IPS-15b (cell line): Measurements from ENCODE around the gene CYTH4.
A peak's percentile ranks its signal among the peaks of the same experiment; 100 is the strongest.
"Not testable (repeated sequence)": the region's sequence is repeated elsewhere in the genome, so short reads cannot be mapped to it uniquely, and the experiment has no call there.

Experiments used
- H3K27me3 ChIP-seq: one replicate; pipeline ENCODE4 v1.6.1; 2013; ENCODE audit warnings: low read length; ENCODE audit not compliant: control insufficient read depth, insufficient read depth
- H3K36me3 ChIP-seq: one replicate; pipeline ENCODE4 v1.6.1; 2013; ENCODE audit warnings: low read length; ENCODE audit not compliant: control insufficient read depth, insufficient read depth
- H3K4me1 ChIP-seq: one replicate; pipeline ENCODE4 v1.6.1; 2013; ENCODE audit warnings: mild to moderate bottlenecking, low read length; ENCODE audit not compliant: control insufficient read depth, insufficient read depth
- H3K4me3 ChIP-seq: one replicate; pipeline ENCODE4 v1.5.1; 2013; ENCODE audit warnings: low read depth, low read length
- H3K9ac ChIP-seq: one replicate; pipeline ENCODE4 v1.6.1; 2013; ENCODE audit warnings: low read depth, mild to moderate bottlenecking, low read length
- H3K9me3 ChIP-seq: one replicate; pipeline ENCODE4 v1.6.1; 2013; ENCODE audit warnings: mild to moderate bottlenecking, low read length; ENCODE audit not compliant: control insufficient read depth, insufficient read depth

Gene CYTH4

DNA sequence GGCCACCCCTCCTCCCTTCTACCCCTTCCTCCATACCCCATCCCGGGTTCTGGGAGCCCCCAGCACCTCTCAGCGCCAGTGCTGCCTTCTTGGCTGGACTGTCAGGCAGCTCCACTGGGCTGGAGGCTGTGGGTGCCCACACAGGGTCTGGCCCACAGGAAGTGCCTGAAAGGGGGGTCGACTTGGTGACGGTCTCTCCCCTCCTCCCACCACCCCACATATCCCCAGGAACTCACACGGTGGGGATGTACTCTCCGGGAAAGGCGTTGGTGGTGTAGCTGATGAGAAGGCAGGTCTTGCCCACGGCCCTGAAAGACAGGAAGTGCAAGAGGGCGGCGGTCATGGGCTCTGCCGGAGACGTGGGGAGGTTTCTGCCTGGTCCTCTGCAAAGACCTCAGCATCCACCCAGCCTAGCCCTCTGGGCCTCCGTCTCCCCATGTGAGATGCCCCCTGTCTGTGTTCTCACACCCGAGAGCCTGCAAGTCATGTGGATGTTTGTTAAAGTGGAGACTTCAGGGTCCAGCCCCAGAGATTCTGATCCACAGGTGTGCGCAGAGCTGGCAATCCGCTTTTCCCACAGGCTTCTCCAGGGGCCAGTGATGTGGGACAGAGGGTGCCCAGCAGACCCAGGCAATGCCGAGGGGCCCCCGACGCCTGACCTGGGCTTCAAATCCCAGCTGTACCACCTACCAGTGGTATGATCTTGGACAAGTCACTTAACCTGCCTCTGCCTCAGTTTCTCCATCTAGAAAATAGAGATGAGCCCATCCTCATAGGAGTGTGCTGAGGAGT is 40.8 kb upstream of the CYTH4 start:
- Histone ChIP-seq H3K9ac (no peak overlapping the region), H3K4me3 (no peak overlapping the region)

DNA sequence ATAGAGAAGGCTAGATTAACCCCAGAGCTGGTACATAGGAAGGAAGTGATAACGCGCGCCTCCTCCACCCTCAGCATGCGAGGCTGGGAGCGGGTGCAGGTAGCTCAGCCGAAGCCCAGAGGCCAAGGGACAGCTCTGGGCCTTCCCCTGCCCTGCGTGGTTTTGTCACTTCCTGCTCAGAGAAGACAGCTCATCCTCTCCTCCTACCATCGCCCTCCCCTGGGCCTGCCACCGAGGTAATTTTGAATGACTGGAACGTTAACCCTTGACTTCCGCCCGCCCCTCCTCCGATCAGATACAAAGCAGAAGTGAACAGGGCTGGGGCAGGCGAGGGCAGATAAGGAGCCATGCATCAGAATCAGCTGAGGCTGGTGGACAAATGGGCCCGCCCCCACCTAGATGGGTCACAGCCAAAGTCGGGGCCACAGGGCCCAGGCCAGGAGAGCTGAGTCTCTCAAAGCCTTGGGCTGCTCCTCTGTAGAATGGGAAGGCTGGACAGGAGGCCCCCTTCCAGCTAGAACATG is 39.9 kb upstream of the CYTH4 start:
- no peaks in the 10 kb centered on the region for H3K27me3 ChIP-seq
- H3K9ac ChIP-seq = no peak overlapping the region
- no peaks in the 10 kb centered on the region for H3K9me3 ChIP-seq
- no peaks in the 10 kb centered on the region for H3K36me3 ChIP-seq
- H3K4me3 ChIP-seq = no peak overlapping the region
- no peaks in the 10 kb centered on the region for H3K4me1 ChIP-seq

More for the DNA sequence above, 40.8 kb upstream of the CYTH4 start:
- Histone ChIP-seq H3K36me3 (no peaks in the 10 kb centered on the region), H3K4me1 (no peaks in the 10 kb centered on the region), H3K9me3 (no peaks in the 10 kb centered on the region), H3K27me3 (no peaks in the 10 kb centered on the region)

GRCh38 chr22:37243402-37244113 is 38.8 kb upstream of the CYTH4 start:
- H3K4me1 ChIP-seq = no peaks in the 10 kb centered on the region
- H3K9ac ChIP-seq = no peak overlapping the region
- H3K36me3 ChIP-seq = no peaks in the 10 kb centered on the region
- no peaks in the 10 kb centered on the region for H3K9me3 ChIP-seq
- H3K27me3 ChIP-seq = no peaks in the 10 kb centered on the region
- H3K4me3 ChIP-seq = peak overlapping the region; percentile 22

GRCh38 chr22:37244114-37244921 is 38.0 kb upstream of the CYTH4 start, which contains the start of gene RAC2:
Gene RAC2, minus strand, starts transcription at chr22:37244269. Its CDS starts 121 bp downstream, at chr22:37244148.
- peak within 1 kb of the TSS; percentile 22 for H3K4me3 ChIP-seq
- H3K27me3 ChIP-seq = no peaks in the 10 kb centered on the region
- no peaks in the 10 kb centered on the region for H3K9me3 ChIP-seq
- no peaks in the 10 kb centered on the region for H3K4me1 ChIP-seq
- no peaks in the 10 kb centered on the region for H3K36me3 ChIP-seq
- H3K9ac ChIP-seq = no peak within 1 kb of the TSS

GRCh38 chr22:37244922-37245722 is 37.2 kb upstream of the CYTH4 start:
- Histone ChIP-seq H3K27me3 (no peaks in the 10 kb centered on the region), H3K4me3 (no peak overlapping the region), H3K4me1 (no peaks in the 10 kb centered on the region), H3K36me3 (no peaks in the 10 kb centered on the region), H3K9ac (no peak overlapping the region), H3K9me3 (no peaks in the 10 kb centered on the region)

- Histone ChIP-seq H3K9ac (no peak overlapping the region), H3K4me3 (no peak overlapping the region), H3K36me3 (no peaks in the 10 kb centered on the region), H3K9me3 (no peaks in the 10 kb centered on the region), H3K4me1 (no peaks in the 10 kb centered on the region), H3K27me3 (no peaks in the 10 kb centered on the region)
Observed at GRCh38 chr22:37245740-37246139, 36.6 kb upstream of the CYTH4 start.

DNA sequence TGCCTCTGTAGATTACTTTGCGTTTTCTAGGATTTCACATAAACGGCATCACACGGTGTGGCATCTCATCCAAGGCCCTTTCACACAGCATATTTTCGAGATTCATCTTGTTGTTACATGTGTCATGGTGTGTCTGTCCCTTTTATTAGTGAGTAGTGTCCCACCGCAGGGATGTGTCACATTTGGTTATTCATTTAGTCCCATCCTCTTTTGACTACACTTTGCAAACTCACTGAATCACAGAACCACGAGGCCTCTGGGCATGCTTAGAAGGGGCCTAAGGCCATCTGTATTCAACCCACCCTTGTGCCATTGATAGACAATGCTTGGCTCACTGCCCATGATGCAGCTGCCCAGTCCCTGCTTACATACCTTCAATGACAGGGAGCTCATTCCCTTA is 34.1 kb upstream of the CYTH4 start:
- no peak overlapping the region for H3K9ac ChIP-seq
- H3K4me3 ChIP-seq = no peak overlapping the region
- no peaks in the 10 kb centered on the region for H3K9me3 ChIP-seq
- H3K36me3 ChIP-seq = no peaks in the 10 kb centered on the region
- H3K4me1 ChIP-seq = no peaks in the 10 kb centered on the region
- no peaks in the 10 kb centered on the region for H3K27me3 ChIP-seq

- no peaks in the 10 kb centered on the region for H3K36me3 ChIP-seq
- H3K4me1 ChIP-seq = no peaks in the 10 kb centered on the region
- H3K9me3 ChIP-seq = no peaks in the 10 kb centered on the region
- no peaks in the 10 kb centered on the region for H3K27me3 ChIP-seq
- H3K9ac ChIP-seq = no peak overlapping the region
- H3K4me3 ChIP-seq = no peak overlapping the region
Observed at GRCh38 chr22:37249986-37250385, 32.3 kb upstream of the CYTH4 start.

GRCh38 chr22:37251836-37252235 is 30.5 kb upstream of the CYTH4 start:
- not testable (repeated sequence) for H3K4me3 ChIP-seq, H3K4me1 ChIP-seq, H3K27me3 ChIP-seq, H3K36me3 ChIP-seq, H3K9ac ChIP-seq, H3K9me3 ChIP-seq

- no peaks in the 10 kb centered on the region for H3K36me3 ChIP-seq
- H3K4me1 ChIP-seq = no peaks in the 10 kb centered on the region
- no peak overlapping the region for H3K4me3 ChIP-seq
- H3K27me3 ChIP-seq = no peaks in the 10 kb centered on the region
- H3K9me3 ChIP-seq = no peaks in the 10 kb centered on the region
- no peak overlapping the region for H3K9ac ChIP-seq
Observed at GRCh38 chr22:37253126-37253660, 29.1 kb upstream of the CYTH4 start.
